CD4-positive, alpha-beta T cell (primary cell): ENCODE data around the gene PRKCA. TPM values are rescaled to one million over a fixed set of nuclear protein-coding genes. Genes with fewer than 3 reads are reported as not detected.

Source experiments
- ATAC-seq: fragments of 200-7000 bp; cut with Tn5 transposase; one replicate; pipeline ENCODE4 v1.10.0; 2022; ENCODE audit warnings: mild to moderate bottlenecking; ENCODE audit not compliant: poor library complexity
- CTCF ChIA-PET: fragments of 350-600 bp; sonication (Branson Sonifier 250); formaldehyde crosslinking; loops from one replicate; lab custom pipeline; 2021; ENCODE audit warnings: antibody characterized with exemption, inconsistent platforms; lab: Charles Lee
- POLR2A ChIA-PET: fragments of 350-600 bp; sonication (Branson Sonifier 250); formaldehyde crosslinking; loops from one replicate; lab custom pipeline; 2021; ENCODE audit warnings: antibody characterized with exemption, inconsistent platforms; lab: Charles Lee
- DNase-seq, 14 experiments: peaks; one replicate each; pipeline ENCODE4 v3.0.0-alpha.2; 2013 to 2020; ENCODE audit warnings: mixed read lengths in 2 of 14
- H3K27ac ChIP-seq, 2 donors: one replicate each; pipeline versions ENCODE4 v1.5.1 to v1.7.0; 2013; ENCODE audit warnings: low read length in 2 of 2, low read depth in 1 of 2, mild to moderate bottlenecking in 1 of 2
- H3K27me3 ChIP-seq, 2 experiments: 1 replicate in 1 of 2; 2 replicates in 1 of 2; pipeline versions ENCODE4 v1.6.1 to v1.7.0; 2013; ENCODE audit warnings: low read length in 2 of 2, control low read depth in 1 of 2, mild to moderate bottlenecking in 1 of 2, moderate library complexity in 1 of 2; ENCODE audit not compliant: insufficient read depth in 2 of 2, control insufficient read depth in 1 of 2
- H3K36me3 ChIP-seq: one replicate; pipeline ENCODE4 v1.6.1; 2013; ENCODE audit warnings: low read length, control low read depth; ENCODE audit not compliant: insufficient read depth
- H3K4me1 ChIP-seq: one replicate; pipeline ENCODE4 v1.6.1; 2013; ENCODE audit warnings: low read length, control low read depth; ENCODE audit not compliant: insufficient read depth
- H3K4me3 ChIP-seq: one replicate; pipeline ENCODE4 v1.5.1; 2013; ENCODE audit warnings: mild to moderate bottlenecking, low read length, moderate library complexity
- H3K9me3 ChIP-seq, 2 experiments: 1 replicate in 1 of 2; 2 replicates in 1 of 2; pipeline versions ENCODE4 v1.6.1 to v1.7.0; 2013; ENCODE audit warnings: low read length in 2 of 2, mild to moderate bottlenecking in 2 of 2, control low read depth in 1 of 2, moderate library complexity in 1 of 2; ENCODE audit not compliant: control insufficient read depth in 1 of 2, insufficient read depth in 1 of 2
- H3K27ac Mint-ChIP-seq: one replicate; pipeline ENCODE4 v1.8.0; 2020; ENCODE audit warnings: mixed read lengths
- H3K27me3 Mint-ChIP-seq: one replicate; pipeline ENCODE4 v1.8.0; 2021; ENCODE audit warnings: mixed read lengths
- H3K36me3 Mint-ChIP-seq: one replicate; pipeline ENCODE4 v1.8.0; 2021; ENCODE audit warnings: low read depth, mixed read lengths
- H3K4me1 Mint-ChIP-seq: one replicate; pipeline ENCODE4 v1.8.0; 2021; ENCODE audit warnings: low read depth, mixed read lengths
- H3K4me3 Mint-ChIP-seq: one replicate; pipeline ENCODE4 v1.8.0; 2020; ENCODE audit warnings: mild to moderate bottlenecking, mixed read lengths
- H3K9me3 Mint-ChIP-seq: one replicate; pipeline ENCODE4 v1.8.0; 2020; ENCODE audit warnings: mixed read lengths
- CTCF ChIP-seq: fragments of 200-600 bp; IDR thresholded peaks from one replicate; pipeline ENCODE4 v1.8.0; 2022; ENCODE audit warnings: antibody characterized with exemption, mild to moderate bottlenecking
- intact Hi-C, 2 experiments: fragments of 100-400 bp; cut with DNase I in 1 of 2; cut with micrococcal nuclease in 1 of 2; formaldehyde crosslinking; loops; one replicate each; pipeline versions ENCODE4 v1.15.1 to v1.9.0; 2023 to 2025; cut with DNase I, micrococcal nuclease
- total RNA-seq, 174 experiments: library from RNA in 2 of 174; stranded (reverse) in 2 of 174; gene quantifications; one replicate each; pipeline ENCODE4 v1.2.3 and lab custom pipeline; 2021 to 2026

Gene PRKCA
- total RNA-seq, 2 experiments from 2014 or later: 84.8 to 88.6 TPM

- ChIA-PET POLR2A (interaction anchor here (1.0 kb wide), 1 partner anchor 10 kb away, joined by 3 read pairs; no protein-coding TSS in a partner anchor), CTCF (no interaction called here)
- Mint-ChIP-seq H3K27ac (no peak overlapping the region), H3K27me3 (no peaks in the 10 kb centered on the region), H3K4me3 (no peak overlapping the region), H3K4me1 (peaks cover 78% of the 10 kb centered on the region), H3K9me3 (no peaks in the 10 kb centered on the region), H3K36me3 (peaks cover 5% of the 10 kb centered on the region)
- no peak for DNase-seq
- Histone ChIP-seq H3K27ac (no peak overlapping the region), H3K27me3 (no peaks in the 10 kb centered on the region), H3K4me3 (no peak overlapping the region), H3K36me3 (no peaks in the 10 kb centered on the region), H3K4me1 (peaks cover 8% of the 10 kb centered on the region), H3K9me3 (no peaks in the 10 kb centered on the region)
- no peak for TF ChIP-seq CTCF
- intact Hi-C loops: no loop called here
- ATAC-seq: no peak
Measured at GRCh38 chr17:66630828-66631472, 328.5 kb downstream of the PRKCA start.

GRCh38 chr17:66632731-66633130, 330.3 kb downstream of the PRKCA start:
- Histone ChIP-seq H3K27me3 (no peaks in the 10 kb centered on the region), H3K4me1 (peaks cover 8% of the 10 kb centered on the region), H3K4me3 (no peak overlapping the region), H3K9me3 (no peaks in the 10 kb centered on the region), H3K27ac (no peak overlapping the region), H3K36me3 (no peaks in the 10 kb centered on the region)
- Mint-ChIP-seq H3K27me3 (no peaks in the 10 kb centered on the region), H3K36me3 (peaks cover 5% of the 10 kb centered on the region), H3K4me1 (peaks cover 69% of the 10 kb centered on the region), H3K4me3 (no peak overlapping the region), H3K27ac (no peak overlapping the region), H3K9me3 (no peaks in the 10 kb centered on the region)
- ATAC-seq (no peak), DNase-seq (no peak)
- CTCF ChIA-PET: interaction anchor here (0.8 kb wide), 1 partner anchor 377 kb away, joined by 3 read pairs; no protein-coding TSS in a partner anchor
- TF ChIP-seq CTCF: no peak
- intact Hi-C loops: loop anchor here in 1 of 2 experiments (1.0 kb wide), 1 partner anchor 41 kb away; no protein-coding TSS in a partner anchor
- POLR2A ChIA-PET: interaction anchor here (0.6 kb wide), 1 partner anchor 30 kb away, joined by 3 read pairs; no protein-coding TSS in a partner anchor

GRCh38 chr17:66633317-66633965, 331.0 kb downstream of the PRKCA start:
- POLR2A ChIA-PET: interaction anchor here (0.6 kb wide), 1 partner anchor 29 kb away, joined by 3 read pairs; no protein-coding TSS in a partner anchor
- peaks cover 9% of the 10 kb centered on the region for H3K36me3 Mint-ChIP-seq
- Histone ChIP-seq H3K36me3 (no peaks in the 10 kb centered on the region), H3K4me1 (peaks cover 8% of the 10 kb centered on the region), H3K4me3 (no peak overlapping the region), H3K9me3 (no peaks in the 10 kb centered on the region), H3K27ac (no peak overlapping the region), H3K27me3 (no peaks in the 10 kb centered on the region)
- TF ChIP-seq CTCF: no peak
- ATAC-seq (peak; percentile 89), DNase-seq (peak in 7 of 14 experiments; percentile 7 to 56 (median 37))
- CTCF ChIA-PET: interaction anchor here (0.8 kb wide), 1 partner anchor 378 kb away, joined by 3 read pairs; no protein-coding TSS in a partner anchor
- H3K9me3 Mint-ChIP-seq: no peaks in the 10 kb centered on the region
- no peak overlapping the region for H3K4me3 Mint-ChIP-seq
- intact Hi-C loops: loop anchor here in 1 of 2 experiments (1.0 kb wide), 1 partner anchor 40 kb away; no protein-coding TSS in a partner anchor
- H3K27me3 Mint-ChIP-seq: no peaks in the 10 kb centered on the region
- peak overlapping the region; percentile 31 for H3K27ac Mint-ChIP-seq
- H3K4me1 Mint-ChIP-seq: peaks cover 62% of the 10 kb centered on the region
